NT2/D1 (cell line): Measurements from ENCODE around the gene NAT14.

Experiments used
- SUZ12 ChIP-seq: IDR thresholded peaks from 2 replicates; pipeline ENCODE4 v1.6.1; 2011; ENCODE audit not compliant: insufficient read length, insufficient read depth; ENCODE audit errors: extremely low read depth
- YY1 ChIP-seq: IDR thresholded peaks from 2 replicates; pipeline ENCODE4 v1.6.1; 2011; ENCODE audit not compliant: insufficient read length, insufficient read depth
- ZNF274 ChIP-seq: IDR thresholded peaks from 2 replicates; pipeline ENCODE4 v1.6.1; 2011; ENCODE audit warnings: mild to moderate bottlenecking, low read depth, low read length

- TF ChIP-seq SUZ12 (no peak), YY1 (no peak), ZNF274 (no peak)
These were observed 44.7 kb downstream of the NAT14 start for GRCh38 chr19:55529636-55530234.
